Transverse colon (tissue), 4 donors: ENCODE data around the gene NFS1.
"Not testable (repeated sequence)": the region's sequence is repeated elsewhere in the genome, so short reads cannot be mapped to it uniquely, and the experiment has no call there.

ENCODE experiments used
- CTCF ChIP-seq, 5 experiments: fragments of 200-600 bp in 3 of 5; fragments of 450-650 bp in 2 of 5; sonication (generic) in 3 of 5; IDR thresholded peaks; 1 replicate in 2 of 5; 2 replicates in 3 of 5; pipeline ENCODE4 v1.5.1; 2016 to 2017; ENCODE audit warnings: antibody characterized with exemption in 5 of 5, inconsistent platforms in 3 of 5, mild to moderate bottlenecking in 2 of 5, moderate library complexity in 1 of 5
- EP300 ChIP-seq: sonication (generic); formaldehyde crosslinking; IDR thresholded peaks from one replicate; pipeline ENCODE4 v1.6.1; 2017; ENCODE audit warnings: antibody characterized with exemption, low read depth
- POLR2A ChIP-seq: fragments of 450-650 bp; IDR thresholded peaks from one replicate; pipeline ENCODE4 v1.6.1; 2016; ENCODE audit warnings: antibody characterized with exemption, mild to moderate bottlenecking, moderate library complexity
- POLR2AphosphoS5 ChIP-seq, 3 donors: sonication (generic); formaldehyde crosslinking; IDR thresholded peaks; one replicate each; pipeline ENCODE4 v1.6.1; 2016; ENCODE audit warnings: antibody characterized with exemption in 3 of 3

- not testable (repeated sequence) for TF ChIP-seq CTCF (IDR thresholded peaks at IDR 0.05); EP300; POLR2A; POLR2AphosphoS5 (IDR thresholded peaks at IDR 0.05)
These were observed 7.7 kb upstream of the NFS1 start for GRCh38 chr20:35706591-35707529.
